CD4-positive, alpha-beta T cell treated with Interleukin-17A for 1 hour (primary cell): ENCODE measurements around the gene VDAC2.

Experiments used
- DNase-seq: peaks from one replicate; pipeline ENCODE4 v3.0.0-alpha.2; 2020

Gene VDAC2

DNA sequence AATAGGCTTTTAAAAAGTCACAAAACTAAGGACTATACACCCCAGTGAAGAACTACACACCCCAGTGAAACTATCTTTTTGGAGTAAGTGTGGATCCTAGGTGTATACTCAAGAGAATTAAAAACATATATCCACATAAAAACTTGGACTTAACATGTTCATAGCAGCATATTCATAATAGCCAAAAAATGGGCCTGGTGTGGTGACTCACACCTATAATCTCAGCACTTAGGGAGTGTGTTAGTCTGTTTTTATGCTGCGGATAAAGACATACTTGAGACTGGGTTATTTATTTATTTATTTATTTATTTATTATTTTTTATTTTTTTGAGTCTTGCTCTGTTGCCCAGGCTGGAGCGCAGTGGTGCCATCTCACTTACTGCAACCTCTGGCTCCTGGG is 44.1 kb downstream of the VDAC2 start:
- no peak for DNase-seq

DNA sequence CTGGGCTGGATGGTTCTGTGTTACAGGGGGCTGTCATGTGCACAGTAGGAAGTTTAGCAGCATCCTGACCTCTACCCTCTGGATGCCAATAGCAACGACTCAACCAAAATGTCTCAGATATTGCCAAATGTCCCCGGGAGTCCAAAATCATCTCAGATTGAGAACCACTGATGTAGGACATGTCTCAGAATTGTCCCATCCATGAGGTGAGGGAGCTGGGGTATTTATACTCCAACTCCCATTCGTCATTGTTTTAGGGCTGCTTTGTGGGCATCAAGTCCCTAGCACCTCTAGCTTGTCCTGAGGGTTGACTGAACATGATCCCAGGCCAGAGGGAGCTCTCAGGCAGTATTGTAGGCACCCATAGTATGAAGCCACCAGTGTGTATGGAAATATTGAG is 50.4 kb downstream of the VDAC2 start:
- DNase-seq: no peak

DNA sequence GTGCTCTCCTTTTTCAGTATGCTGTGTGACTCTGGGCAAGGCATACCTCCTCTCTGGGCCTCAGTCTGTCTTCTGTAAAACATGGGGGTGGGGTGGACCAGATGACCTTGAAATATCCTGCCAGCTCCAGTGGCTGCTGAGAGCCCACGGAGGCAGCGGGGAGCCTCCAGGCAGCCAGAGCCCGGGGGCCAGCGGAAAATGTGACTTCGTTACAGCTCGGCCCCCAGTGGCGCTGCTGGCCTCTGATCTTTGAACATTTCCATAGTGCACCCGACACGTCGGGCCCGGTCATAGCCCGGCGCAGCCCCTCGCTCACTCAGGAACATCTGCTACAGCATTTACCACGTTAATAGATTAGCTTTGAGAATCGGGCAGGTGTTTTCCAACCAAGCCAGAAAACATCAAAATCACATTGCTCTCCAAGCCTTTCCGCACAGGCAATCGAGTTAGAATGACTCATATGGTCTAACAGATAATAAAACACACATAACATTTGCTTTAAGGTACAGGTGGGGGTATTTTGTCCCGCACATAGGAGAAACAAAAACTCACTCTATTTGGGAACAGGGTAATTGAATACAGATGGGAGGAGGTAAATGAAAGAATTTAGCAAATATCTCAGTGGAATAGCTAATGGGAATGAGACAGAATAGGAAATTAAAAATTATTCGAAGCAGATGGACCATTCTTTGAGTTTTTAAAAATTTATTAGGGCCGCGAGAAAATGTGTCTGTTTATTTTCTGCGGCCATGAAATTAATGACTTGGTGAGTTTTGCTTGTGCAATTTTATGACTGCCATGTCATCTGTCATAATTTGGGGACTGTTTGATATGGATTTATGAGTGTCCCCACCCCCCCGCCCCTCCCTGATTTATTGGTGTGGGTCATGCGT is 51.5 kb downstream of the VDAC2 start:
- no peak for DNase-seq

DNA sequence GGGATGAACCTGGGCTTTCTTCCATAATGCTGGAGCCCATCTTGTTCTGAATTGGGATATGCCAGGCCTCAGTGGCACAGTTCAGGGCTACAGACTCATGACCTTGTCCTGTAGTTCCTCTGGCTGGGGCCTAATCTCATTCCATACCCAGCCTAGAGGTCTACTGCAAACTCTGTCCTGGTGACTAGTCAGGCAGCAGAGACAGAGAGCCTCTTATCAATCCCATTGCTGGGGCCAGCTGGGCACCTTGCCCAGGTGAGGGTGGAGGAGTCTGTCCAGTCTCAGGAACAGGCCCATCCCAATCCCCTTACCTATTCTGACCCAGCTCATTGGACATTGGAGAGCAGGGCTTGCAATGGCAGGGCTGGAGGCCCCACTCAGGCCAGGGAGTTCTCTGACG is 53.2 kb downstream of the VDAC2 start:
- no peak for DNase-seq

DNA sequence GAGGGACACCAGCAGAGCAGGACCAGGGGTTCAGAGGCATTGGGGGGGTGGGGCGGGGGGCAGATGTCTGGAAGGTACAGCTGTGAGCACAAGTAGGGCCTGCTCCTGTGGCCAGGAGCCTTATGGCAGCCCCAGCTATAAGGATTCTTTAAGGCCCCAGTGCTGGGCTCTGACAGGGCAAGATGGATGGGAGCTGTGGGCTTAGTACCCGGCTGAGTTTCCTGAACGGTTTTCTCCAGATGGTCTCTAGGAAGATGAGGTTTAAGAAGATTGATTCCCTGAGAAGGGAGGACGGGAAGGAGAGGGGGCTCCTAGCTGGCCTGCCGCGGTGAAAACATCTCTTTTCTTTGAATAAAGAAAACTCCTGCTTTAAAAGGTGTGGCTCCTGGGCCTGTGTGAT is 55.3 kb downstream of the VDAC2 start:
- no peak for DNase-seq

DNA sequence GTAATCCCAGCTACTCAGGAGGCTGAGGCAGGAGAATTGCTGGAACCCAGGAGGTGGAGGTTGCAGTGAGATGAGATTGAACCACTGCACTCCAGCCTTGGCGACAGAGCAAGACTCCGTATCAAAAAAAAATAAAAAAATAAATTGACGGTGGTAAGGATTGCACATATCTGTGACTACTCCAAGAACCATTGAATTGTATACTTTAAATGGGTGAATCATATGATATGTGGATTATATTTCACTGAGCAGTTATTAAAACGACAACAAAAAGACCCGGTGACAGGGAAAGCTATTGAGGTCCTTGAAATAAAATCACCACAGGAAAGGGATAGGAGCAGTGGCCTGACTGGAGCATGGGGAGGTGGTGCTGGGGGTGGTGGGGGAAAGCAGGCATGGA is 56.3 kb downstream of the VDAC2 start:
- no peak for DNase-seq

DNA sequence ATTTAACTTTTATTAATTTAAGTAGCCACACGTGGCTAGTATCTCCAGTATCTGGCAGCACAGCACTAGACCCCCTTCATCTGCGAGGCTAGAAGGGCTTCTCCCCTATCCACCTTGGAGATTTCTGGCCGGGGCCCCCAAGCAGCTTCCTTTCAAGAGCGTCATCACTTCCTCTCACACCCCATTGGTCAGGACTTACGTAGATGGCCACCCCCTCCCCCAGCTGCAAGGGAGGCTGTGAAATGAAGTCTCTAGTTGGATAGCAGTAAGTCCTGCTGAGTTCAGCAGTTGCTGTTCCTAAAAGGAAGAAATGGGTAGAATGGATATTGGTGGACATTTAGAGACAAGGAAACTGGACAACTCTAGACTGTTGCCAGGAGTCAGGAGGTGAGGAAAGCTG is 59.0 kb downstream of the VDAC2 start:
- no peak for DNase-seq

DNA sequence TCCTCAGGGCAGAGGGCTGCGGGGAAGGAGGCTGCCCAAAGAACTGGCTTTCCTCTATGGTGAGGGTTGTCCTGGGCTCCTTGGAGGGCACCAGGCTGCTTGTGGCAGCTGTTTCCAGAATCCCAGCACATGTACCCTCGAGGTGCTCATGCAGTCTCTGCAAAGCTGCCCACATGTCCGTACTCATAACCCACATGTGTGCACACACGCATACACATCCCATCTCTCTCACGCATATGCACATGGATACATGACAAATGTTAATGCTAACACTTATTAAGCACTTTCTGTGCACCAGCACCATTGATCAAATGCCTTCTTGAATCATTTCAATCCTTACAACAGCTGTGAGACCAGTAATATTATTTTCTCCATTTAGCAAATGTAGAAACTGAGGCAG is 61.5 kb downstream of the VDAC2 start:
- DNase-seq: no peak

DNA sequence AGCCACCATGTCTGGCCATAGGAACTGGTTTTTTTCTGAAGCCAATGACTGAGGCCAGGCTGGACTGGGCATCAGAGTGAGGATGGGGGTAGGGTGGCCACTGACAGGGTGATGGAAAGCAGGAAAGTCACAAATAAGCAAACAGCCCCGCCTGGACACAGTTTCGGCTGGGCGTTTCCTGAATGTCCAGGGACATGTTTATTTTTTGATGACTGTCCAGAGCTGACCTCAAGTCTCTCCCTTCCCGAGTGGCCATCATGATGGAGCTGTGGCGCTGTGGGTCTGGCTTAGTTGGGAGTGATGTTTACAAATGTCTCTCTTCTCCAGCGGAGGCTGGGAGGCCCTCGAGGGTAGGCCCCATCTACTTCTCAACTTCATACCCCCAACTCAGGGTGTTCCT is 62.3 kb downstream of the VDAC2 start:
- DNase-seq: no peak

DNA sequence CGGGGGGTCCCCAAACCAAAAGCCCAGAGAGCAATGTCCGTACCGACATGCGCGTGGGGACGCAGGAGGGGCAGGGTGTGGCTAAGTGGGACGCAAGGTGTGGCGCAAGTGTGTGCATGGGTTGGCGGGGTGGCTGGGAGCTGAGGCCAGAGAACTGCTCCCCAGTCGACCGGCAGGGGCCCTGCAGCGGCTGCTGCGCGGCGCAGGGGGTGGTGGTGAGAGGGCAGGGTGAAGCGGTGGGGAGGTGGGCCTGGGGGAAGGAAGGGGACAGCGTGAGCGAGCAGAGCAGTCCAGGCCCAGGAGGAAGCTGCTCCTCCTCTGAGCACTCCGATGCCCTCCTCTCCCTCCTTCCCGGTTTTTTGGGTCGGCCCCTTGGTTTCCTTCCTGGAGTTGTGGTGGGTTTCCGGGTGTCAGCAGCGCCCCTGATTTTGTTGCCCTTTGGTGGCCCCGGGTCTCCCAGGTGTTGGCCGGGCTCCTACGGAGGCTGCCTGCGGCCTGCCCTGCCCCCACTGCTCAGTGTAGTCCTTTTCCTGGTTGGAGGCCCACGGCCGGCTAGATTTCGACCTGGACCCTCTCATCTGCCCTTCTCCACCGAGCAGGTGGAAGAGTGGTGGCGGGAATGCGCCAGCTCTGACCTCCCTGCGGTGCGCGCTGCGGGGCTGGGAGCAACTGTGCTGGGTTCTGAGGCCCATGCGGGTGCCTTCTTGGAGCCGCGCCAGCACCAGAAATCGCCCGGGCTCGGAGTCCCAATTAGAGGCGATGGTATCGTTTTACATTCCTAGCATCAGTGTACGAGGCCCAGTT is 65.7 kb downstream of the VDAC2 start:
- DNase-seq: no peak

DNA sequence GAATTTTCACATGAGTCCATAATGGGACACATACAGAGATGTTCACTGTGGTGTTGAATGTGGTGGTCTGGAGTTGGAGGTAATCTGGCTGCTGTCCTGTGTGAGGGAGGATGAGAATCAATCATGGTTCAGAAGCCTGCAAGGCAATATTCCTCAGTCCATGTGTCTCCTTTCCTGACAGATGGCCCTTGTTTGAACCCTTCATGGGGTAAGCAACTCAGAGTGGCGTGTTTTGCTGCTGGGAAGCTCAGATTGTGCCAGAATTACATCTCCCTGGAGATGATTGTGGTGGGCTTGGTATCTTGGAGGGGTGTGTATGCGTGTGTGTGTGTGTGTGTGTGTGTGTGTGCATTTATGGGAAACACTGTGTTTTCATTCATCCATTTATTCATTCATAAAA is 69.6 kb downstream of the VDAC2 start:
- DNase-seq: no peak
